ENCODE data around the gene HJURP.

The HJURP gene

DNA sequence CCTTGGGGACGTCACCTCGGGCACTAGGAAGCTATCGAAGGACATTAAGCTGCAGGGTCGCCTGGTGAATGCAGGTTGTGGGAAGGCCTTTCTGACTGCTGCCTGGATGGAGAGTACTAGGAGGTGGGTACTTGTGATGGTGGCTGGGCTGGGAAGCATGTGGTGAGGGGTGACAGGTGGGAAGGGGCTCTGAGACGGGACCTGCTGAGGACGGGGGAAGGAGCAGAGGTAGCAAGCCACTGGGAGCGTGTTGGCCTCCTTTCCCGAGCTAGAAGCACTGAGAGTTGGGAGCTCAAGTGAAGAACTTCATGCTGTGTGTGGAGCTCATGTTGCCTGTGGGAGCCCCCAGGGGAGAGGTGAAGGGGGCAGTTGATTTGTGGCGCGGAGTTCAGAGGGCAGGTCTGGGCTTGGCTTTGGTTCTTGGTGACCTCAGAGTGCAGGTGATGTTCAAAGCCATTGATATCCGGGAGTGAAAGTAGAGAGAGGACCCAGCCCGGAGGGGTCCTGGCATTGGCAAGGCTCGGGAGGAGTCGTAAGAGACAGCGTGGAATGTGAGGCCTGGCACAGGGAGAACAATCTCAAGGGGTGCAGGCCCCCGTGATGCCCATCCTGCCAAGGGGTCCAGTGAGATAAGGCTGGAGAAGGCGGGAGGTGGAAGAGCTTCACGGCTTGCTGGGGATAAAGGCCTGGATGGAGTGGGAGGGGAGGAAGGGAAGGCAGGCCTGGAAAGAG, 63.0 kb downstream of the HJURP start:
- H3K27ac ChIP-seq (ENCODE audit: low read length): no peak overlapping the region
- no peaks in the 10 kb centered on the region for H3K9me3 ChIP-seq (ENCODE audit: control insufficient read depth in 2 of 2, low read length in 2 of 2)
- no peaks in the 10 kb centered on the region for H3K4me1 ChIP-seq (ENCODE audit: control insufficient read depth, insufficient read depth, low read length)
- no peaks in the 10 kb centered on the region for H3K36me3 ChIP-seq (ENCODE audit: control insufficient read depth in 2 of 2, insufficient read depth in 2 of 2, low read length in 2 of 2)
- H3K27me3 ChIP-seq (ENCODE audit: control insufficient read depth in 1 of 2, insufficient read depth in 2 of 2, low read length in 2 of 2): peaks cover 0 to 2% of the 10 kb centered on the region in 2 donors
- no peak overlapping the region for H3K9ac ChIP-seq (ENCODE audit: low read length in 2 of 2)
- H3K4me3 ChIP-seq (ENCODE audit: low read length in 2 of 2): no peak overlapping the region

DNA sequence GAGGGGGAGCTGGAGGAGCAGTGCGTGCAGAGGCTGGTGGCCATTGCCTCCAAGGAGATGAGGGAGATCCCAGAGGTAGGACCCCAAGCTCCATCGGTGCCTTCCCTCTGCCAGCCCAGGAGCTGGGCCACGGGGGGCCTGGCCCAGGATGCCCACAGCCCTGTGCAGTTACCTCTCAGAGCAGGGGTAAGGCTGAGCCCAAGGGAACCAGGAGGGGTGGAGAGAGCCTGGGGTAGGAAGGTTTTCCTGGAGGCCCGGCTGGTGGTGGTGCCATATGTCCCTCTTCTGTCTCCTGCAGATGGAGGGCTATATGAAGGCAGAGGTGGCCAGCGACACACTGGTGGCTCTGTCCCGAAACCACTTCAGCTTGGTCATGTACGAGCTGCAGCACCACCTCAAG, 64.8 kb downstream of the HJURP start:
- H3K27ac ChIP-seq (ENCODE audit: low read length): no peak overlapping the region

More for the DNA sequence above, 64.8 kb downstream of the HJURP start:
- Histone ChIP-seq H3K4me3 (ENCODE audit: low read length in 2 of 2) (no peak overlapping the region), H3K9me3 (ENCODE audit: control insufficient read depth in 2 of 2, low read length in 2 of 2) (peaks cover 0 to 2% of the 10 kb centered on the region in 2 donors), H3K4me1 (ENCODE audit: control insufficient read depth, insufficient read depth, low read length) (no peaks in the 10 kb centered on the region), H3K36me3 (ENCODE audit: control insufficient read depth in 2 of 2, insufficient read depth in 2 of 2, low read length in 2 of 2) (no peaks in the 10 kb centered on the region), H3K27me3 (ENCODE audit: control insufficient read depth in 1 of 2, insufficient read depth in 2 of 2, low read length in 2 of 2) (peaks cover 0 to 5% of the 10 kb centered on the region in 2 donors), H3K9ac (ENCODE audit: low read length in 2 of 2) (no peak overlapping the region)

All from stomach smooth muscle (tissue), 2 donors.